ENCODE data around the gene KIF4B.
"Not testable (repeated sequence)": the region's sequence is repeated elsewhere in the genome, so short reads cannot be mapped to it uniquely, and the experiment has no call there.

Gene KIF4B

DNA sequence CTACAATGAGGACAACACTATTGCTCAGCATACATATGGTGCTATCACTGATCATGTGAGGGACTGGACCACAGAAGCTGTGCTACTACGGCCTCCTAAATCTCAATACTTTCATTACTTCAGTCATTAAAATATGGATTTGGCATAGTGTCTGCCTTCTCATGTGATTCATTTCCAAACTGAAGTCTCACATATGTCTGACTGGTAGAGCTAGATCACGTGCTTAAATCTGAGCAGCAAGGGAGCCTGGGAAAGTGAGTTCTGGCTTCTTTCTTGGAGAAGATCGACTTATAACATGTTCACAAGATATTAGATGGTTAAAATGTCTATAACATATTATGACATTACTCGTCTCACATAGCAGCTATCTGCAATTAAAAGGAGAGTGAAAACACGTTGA lies 8.3 kb downstream of the KIF4B start:
- no peak for DNase-seq (ENCODE audit: extremely low spot score)

DNA sequence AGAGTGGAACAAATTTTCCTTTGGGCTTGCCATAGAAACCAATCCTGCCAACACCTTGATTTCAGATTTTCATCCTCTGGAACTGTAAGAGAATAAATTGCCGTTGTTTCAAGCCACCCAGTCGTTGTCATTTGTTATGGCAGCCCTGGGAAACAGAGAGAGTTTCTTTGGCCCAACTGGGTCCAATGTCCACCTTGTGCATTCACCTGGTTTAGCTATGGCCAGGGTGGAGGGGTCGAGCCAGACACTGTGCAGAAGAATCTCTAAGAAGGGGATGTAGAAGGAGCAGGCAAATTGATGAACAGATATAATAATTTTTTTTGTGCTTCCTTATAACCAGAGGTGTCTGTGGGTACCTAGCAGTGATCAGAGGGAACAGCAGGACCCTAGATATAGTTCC lies 9.8 kb downstream of the KIF4B start:
- TF ChIP-seq, protein P1, sequence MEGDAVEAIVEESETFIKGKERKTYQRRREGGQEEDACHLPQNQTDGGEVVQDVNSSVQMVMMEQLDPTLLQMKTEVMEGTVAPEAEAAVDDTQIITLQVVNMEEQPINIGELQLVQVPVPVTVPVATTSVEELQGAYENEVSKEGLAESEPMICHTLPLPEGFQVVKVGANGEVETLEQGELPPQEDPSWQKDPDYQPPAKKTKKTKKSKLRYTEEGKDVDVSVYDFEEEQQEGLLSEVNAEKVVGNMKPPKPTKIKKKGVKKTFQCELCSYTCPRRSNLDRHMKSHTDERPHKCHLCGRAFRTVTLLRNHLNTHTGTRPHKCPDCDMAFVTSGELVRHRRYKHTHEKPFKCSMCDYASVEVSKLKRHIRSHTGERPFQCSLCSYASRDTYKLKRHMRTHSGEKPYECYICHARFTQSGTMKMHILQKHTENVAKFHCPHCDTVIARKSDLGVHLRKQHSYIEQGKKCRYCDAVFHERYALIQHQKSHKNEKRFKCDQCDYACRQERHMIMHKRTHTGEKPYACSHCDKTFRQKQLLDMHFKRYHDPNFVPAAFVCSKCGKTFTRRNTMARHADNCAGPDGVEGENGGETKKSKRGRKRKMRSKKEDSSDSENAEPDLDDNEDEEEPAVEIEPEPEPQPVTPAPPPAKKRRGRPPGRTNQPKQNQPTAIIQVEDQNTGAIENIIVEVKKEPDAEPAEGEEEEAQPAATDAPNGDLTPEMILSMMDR (IDR thresholded peaks at IDR 0.05; ENCODE audit: control extremely low read depth, extremely low read depth, low read depth, missing control alignments) = no peak
- POLR2A ChIA-PET = no interaction called here
- CTCF ChIA-PET = no interaction called here
- no peak for DNase-seq (ENCODE audit: extremely low spot score)

More for the DNA sequence above, 8.3 kb downstream of the KIF4B start:
- TF ChIP-seq, protein P1 (IDR thresholded peaks at IDR 0.05; ENCODE audit: control extremely low read depth, extremely low read depth, low read depth, missing control alignments) = no peak
- ChIA-PET CTCF (interaction anchor here (1.0 to 1.6 kb wide), 3 partner anchors 17 to 50 kb away, joined by 3 to 4 read pairs (median 3); no protein-coding TSS in a partner anchor), POLR2A (no interaction called here)

DNA sequence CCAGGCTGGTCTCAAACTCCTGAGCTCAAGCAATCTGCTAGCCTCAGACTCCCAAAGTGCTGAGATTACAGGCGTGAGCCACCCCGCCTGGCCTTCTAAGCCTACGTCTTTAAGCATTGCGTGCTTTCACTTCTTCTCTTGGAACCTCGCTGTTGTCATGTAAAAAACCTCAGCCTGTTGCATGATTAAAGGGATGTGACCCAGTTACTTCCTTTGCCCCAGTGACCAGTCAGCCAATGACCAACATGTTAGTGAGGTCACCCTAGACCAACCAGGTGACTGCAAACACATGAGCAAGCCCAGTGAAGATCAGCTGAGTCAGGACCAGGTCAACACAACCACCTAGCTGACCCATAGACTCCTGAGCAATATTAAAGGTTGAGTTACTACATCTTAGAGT lies 10.5 kb downstream of the KIF4B start:
- ChIA-PET CTCF (no interaction called here), POLR2A (interaction anchor here (0.6 kb wide), 1 partner anchor 110 kb away, joined by 3 read pairs; no protein-coding TSS in a partner anchor)
- no peak for DNase-seq (ENCODE audit: extremely low spot score)
- TF ChIP-seq, protein P1 (IDR thresholded peaks at IDR 0.05; ENCODE audit: control extremely low read depth, extremely low read depth, low read depth, missing control alignments) = no peak

DNA sequence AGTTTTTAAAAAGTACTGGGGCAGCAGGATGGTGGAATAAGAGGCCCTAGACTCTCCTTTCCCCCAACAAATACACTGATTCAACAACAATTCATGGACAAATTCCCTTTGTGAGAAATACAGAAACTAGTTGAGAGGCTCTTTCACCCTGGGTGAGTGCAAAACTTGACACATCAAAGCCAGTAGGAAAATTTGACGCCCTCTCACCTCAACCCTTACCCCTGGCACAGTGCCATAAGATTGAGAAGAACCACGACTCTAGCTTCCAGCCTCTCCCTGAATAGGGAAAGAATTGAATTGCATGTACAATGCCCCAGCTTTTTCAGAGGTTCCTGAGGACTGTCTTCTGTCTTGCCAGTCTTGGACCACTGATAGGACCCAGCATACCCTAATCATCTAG lies 12.3 kb downstream of the KIF4B start:
- ChIA-PET POLR2A (no interaction called here), CTCF (no interaction called here)
- no peak for DNase-seq (ENCODE audit: extremely low spot score)
- TF ChIP-seq, protein P1 (IDR thresholded peaks at IDR 0.05; ENCODE audit: control extremely low read depth, extremely low read depth, low read depth, missing control alignments) = no peak

DNA sequence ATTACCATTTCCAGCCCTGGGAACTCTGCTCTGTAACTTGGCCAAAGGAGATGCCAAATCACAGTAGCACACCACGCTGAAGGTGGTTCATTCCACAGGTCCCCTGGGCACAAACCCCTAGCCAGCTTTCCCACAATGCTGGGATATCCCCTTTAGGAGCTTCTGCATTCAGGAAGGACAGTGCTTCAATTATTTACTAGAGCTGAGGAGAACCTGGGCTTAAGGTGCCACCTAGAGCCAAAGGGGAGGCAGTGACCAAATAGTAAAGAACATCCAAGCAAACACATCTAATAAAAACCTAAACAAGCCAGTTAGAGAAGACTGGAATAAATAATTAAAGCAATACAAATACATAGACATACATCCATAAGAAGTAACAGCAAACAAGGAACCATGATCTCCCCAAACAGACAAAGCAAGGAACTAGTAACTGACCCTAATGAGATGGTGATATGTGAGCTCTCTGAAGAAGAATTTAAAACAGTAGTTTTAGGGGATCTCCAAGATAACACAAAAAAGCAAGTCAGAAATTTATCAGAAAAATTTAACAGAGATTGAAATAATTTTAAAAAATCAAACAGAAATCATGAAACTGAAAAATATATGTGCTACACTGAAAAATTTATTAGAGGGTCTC lies 14.6 kb downstream of the KIF4B start:
- DNase-seq (ENCODE audit: extremely low spot score) = no peak
- CTCF ChIA-PET = interaction anchor here (0.7 to 1.8 kb wide), 4 partner anchors 9 to 378 kb away, joined by 3 to 6 read pairs (median 4); no protein-coding TSS in a partner anchor
- POLR2A ChIA-PET = no interaction called here
- TF ChIP-seq, protein P1 (IDR thresholded peaks at IDR 0.05; ENCODE audit: control extremely low read depth, extremely low read depth, low read depth, missing control alignments) = no peak

DNA sequence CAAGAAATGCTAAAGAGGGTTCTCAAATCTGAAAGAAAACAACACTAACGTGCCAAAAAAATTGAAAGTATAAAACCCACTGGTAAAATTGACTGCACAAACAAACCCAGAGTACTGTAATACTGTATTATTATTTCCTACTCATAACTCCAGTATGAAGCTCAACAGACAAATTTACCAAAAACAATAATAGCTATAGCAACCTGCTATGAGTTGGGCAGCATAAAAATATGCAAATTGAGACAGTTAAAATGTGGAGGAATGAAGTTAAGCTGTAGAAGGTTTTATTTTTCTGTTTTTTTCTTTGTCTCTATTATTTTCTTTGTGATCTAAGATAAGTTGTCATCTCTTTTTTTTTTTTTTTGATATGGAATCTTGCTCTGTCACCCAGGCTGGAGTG lies 15.7 kb downstream of the KIF4B start:
- TF ChIP-seq, protein P1 (IDR thresholded peaks at IDR 0.05; ENCODE audit: control extremely low read depth, extremely low read depth, low read depth, missing control alignments) = no peak
- CTCF ChIA-PET = interaction anchor here (0.8 to 1.8 kb wide), 4 partner anchors 10 to 379 kb away, joined by 3 to 6 read pairs (median 4); no protein-coding TSS in a partner anchor
- no peak for DNase-seq (ENCODE audit: extremely low spot score)
- POLR2A ChIA-PET = no interaction called here

DNA sequence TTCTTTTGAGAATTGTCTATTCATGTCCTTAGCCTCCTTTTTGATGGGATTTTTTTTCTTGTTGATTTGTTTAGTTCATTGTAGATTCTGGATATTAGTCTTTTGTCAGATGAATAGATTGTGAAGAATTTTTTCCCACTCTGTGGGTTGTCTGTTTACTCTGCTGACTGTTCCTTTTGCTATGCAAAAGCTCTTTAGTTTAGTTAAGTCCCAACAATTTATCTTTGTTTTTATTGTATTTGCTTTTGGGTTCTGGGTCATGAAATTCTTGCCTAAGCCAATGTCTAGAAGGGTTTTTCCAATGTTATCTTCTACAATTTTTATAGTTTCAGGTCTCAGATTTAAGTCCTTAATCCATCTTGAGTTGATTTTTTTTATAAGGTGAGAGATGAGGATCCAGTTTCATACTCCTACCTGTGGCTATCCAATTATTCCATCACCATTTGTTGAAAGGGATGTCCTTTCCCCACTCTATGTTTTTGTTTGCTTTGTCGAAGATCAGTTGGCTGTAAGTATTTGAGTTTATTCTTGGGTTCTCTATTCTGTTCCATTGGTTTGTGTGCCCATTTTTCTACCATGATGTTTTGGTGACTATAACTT lies 20.7 kb downstream of the KIF4B start:
- POLR2A ChIA-PET; DNase-seq (ENCODE audit: extremely low spot score); CTCF ChIA-PET: not testable (repeated sequence)

DNA sequence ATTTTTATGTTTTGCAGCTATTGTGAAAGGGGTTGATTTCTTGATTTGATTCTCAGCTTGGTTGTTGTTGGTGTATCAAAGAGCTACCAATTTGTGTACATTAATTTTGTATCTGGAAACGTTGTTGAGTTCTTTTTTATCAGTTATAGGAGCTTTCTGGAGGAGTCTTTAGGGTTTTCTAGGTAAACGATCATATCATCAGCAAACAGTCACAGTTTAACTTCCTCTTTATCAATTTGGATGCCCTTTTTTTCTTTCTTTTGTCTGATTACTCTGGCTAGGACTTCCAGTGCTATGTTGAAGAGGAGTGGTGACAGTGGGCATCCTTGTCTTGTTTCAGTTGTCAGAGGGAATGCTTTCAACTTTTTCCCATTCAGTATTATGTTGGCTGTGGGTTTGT lies 21.5 kb downstream of the KIF4B start:
- POLR2A ChIA-PET; DNase-seq (ENCODE audit: extremely low spot score); CTCF ChIA-PET: not testable (repeated sequence)
